Activated CD4-positive, alpha-beta T cell treated with anti-CD3 and anti-CD28 coated beads for 24 hours (primary cell): ENCODE measurements around the gene NPHP1.
"Not testable (repeated sequence)": the region's sequence is repeated elsewhere in the genome, so short reads cannot be mapped to it uniquely, and the experiment has no call there.

ENCODE experiments used
- DNase-seq, 2 donors: peaks; one replicate each; pipeline ENCODE4 v3.0.0-alpha.2; 2020; ENCODE audit warnings: low read depth in 2 of 2

Gene NPHP1

GRCh38 chr2:110204408-110205385 lies at the start of gene NPHP1:
Gene NPHP1 (minus strand): TSS chr2:110205013. CDS start chr2:110204968, 45 bp downstream.
- DNase-seq, result peak; percentile 68 to 75

- not testable (repeated sequence) for DNase-seq
Observed at GRCh38 chr2:110248081-110248795, 43.4 kb upstream of the NPHP1 start.

- DNase-seq, result not testable (repeated sequence)
Observed at GRCh38 chr2:110245488-110246435, 40.9 kb upstream of the NPHP1 start.

- DNase-seq, result not testable (repeated sequence)
Observed at GRCh38 chr2:110243283-110243682, 38.5 kb upstream of the NPHP1 start.

GRCh38 chr2:110234514-110234913 lies 29.7 kb upstream of the NPHP1 start:
- not testable (repeated sequence) for DNase-seq

GRCh38 chr2:110229886-110230285 lies 25.1 kb upstream of the NPHP1 start:
- not testable (repeated sequence) for DNase-seq

GRCh38 chr2:110222626-110223025 lies 17.8 kb upstream of the NPHP1 start:
- DNase-seq, result not testable (repeated sequence)

- no peak for DNase-seq
Observed at GRCh38 chr2:110221938-110222337, 17.1 kb upstream of the NPHP1 start.

GRCh38 chr2:110220190-110220564 lies 15.4 kb upstream of the NPHP1 start:
- no peak for DNase-seq

GRCh38 chr2:110219496-110220189 lies 14.8 kb upstream of the NPHP1 start:
- no peak for DNase-seq

- not testable (repeated sequence) for DNase-seq
Observed at GRCh38 chr2:110218889-110219288, 14.1 kb upstream of the NPHP1 start.

GRCh38 chr2:110216803-110217202 lies 12.0 kb upstream of the NPHP1 start:
- no peak for DNase-seq

GRCh38 chr2:110216199-110216598 lies 11.4 kb upstream of the NPHP1 start:
- DNase-seq, result no peak

GRCh38 chr2:110215566-110216158 lies 10.8 kb upstream of the NPHP1 start:
- no peak for DNase-seq

- DNase-seq, result no peak
Observed at GRCh38 chr2:110215091-110215490, 10.3 kb upstream of the NPHP1 start.

- not testable (repeated sequence) for DNase-seq
Observed at GRCh38 chr2:110213522-110213921, 8.7 kb upstream of the NPHP1 start.

- DNase-seq, result peak; percentile 28 to 52
Observed at GRCh38 chr2:110211938-110212858, 7.4 kb upstream of the NPHP1 start, which contains the start of gene MTLN. Gene MTLN (minus strand): TSS chr2:110212547. CDS start chr2:110212525, 22 bp downstream.

GRCh38 chr2:110205660-110206455 lies 1.0 kb upstream of the NPHP1 start:
- no peak for DNase-seq
